ES-I3 (cell line): ENCODE measurements around the gene AFF3.

Source experiments
- H3K36me3 ChIP-seq: 2 replicates; pipeline ENCODE4 v1.6.1; 2013; ENCODE audit warnings: mild to moderate bottlenecking, low read length, control low read depth, moderate library complexity; ENCODE audit not compliant: insufficient read depth
- H3K4me1 ChIP-seq: 2 replicates; pipeline ENCODE4 v1.6.1; 2013; ENCODE audit warnings: mild to moderate bottlenecking, control low read depth, low read length; ENCODE audit not compliant: insufficient read depth
- H3K9ac ChIP-seq: 2 replicates; pipeline ENCODE4 v1.6.1; 2013; ENCODE audit warnings: low read depth, mild to moderate bottlenecking, low read length, moderate library complexity
- H3K9me3 ChIP-seq: 2 replicates; pipeline ENCODE4 v1.6.1; 2013; ENCODE audit warnings: mild to moderate bottlenecking, low read length, moderate library complexity; ENCODE audit not compliant: control insufficient read depth, insufficient read depth

The AFF3 gene

GRCh38 chr2:99821572-99821971 lies 320.8 kb downstream of the AFF3 start:
- Histone ChIP-seq H3K9ac (no peak overlapping the region), H3K9me3 (no peaks in the 10 kb centered on the region), H3K4me1 (peaks cover 7% of the 10 kb centered on the region), H3K36me3 (no peaks in the 10 kb centered on the region)

DNA sequence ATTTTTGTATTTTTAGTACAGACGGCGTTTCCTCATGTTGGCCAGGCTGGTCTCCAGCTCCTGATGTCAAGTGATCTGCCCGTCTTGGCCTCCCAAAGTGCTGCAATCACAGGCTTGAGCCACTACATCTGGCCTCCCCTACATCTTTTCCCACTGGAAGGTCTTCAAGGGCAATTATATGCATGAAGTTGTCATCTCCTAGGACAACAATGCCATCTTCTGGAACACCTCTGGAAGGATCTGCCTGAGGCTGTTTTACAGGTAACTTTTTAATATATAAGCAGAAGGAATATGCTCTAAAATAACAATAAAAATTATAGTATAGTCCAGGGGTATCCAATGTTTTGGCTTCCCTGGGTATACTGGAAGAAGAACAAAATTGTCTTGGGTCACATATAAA lies 321.4 kb downstream of the AFF3 start:
- peaks cover 7% of the 10 kb centered on the region for H3K4me1 ChIP-seq
- no peaks in the 10 kb centered on the region for H3K9me3 ChIP-seq
- H3K9ac ChIP-seq, result no peak overlapping the region
- H3K36me3 ChIP-seq, result no peaks in the 10 kb centered on the region; the same call in 1 of the 2 replicates

GRCh38 chr2:99819766-99820165 lies 322.6 kb downstream of the AFF3 start:
- Histone ChIP-seq H3K9ac (no peak overlapping the region), H3K9me3 (no peaks in the 10 kb centered on the region), H3K36me3 (no peaks in the 10 kb centered on the region; the same call in 1 of the 2 replicates), H3K4me1 (peaks cover 7% of the 10 kb centered on the region)

- Histone ChIP-seq H3K9me3 (no peaks in the 10 kb centered on the region), H3K4me1 (peaks cover 7% of the 10 kb centered on the region), H3K36me3 (no peaks in the 10 kb centered on the region; the same call in 1 of the 2 replicates), H3K9ac (no peak overlapping the region)
These were observed 323.5 kb downstream of the AFF3 start for GRCh38 chr2:99818842-99819241.

DNA sequence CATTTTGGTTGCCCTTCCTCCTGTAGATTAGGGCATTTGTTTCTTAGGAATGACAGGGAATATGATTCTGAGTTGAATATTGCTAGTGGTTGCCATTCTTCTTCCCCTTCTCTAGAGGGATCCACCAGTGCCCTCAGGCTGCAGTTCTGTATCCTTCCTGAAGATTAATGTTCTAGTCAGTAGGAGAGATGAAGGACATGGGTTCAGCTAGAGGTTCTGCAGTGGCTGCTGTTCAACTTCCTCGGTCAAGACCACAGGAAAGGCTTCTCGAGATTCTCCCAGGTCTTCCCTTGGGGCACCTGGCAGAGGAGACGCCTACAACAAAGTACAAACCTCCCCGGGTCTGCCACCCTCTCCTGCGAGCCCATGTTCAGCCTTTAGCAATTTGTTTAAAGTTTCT lies 325.5 kb downstream of the AFF3 start:
- Histone ChIP-seq H3K9me3 (no peaks in the 10 kb centered on the region), H3K4me1 (peaks cover 3% of the 10 kb centered on the region), H3K9ac (no peak overlapping the region), H3K36me3 (no peaks in the 10 kb centered on the region; the same call in 1 of the 2 replicates)

GRCh38 chr2:99812426-99812825 lies 330.0 kb downstream of the AFF3 start:
- H3K4me1 ChIP-seq, result peaks cover 11% of the 10 kb centered on the region; the same call in 1 of the 2 replicates
- H3K36me3 ChIP-seq, result no peaks in the 10 kb centered on the region; the same call in 1 of the 2 replicates
- H3K9ac ChIP-seq, result no peak overlapping the region
- H3K9me3 ChIP-seq, result no peaks in the 10 kb centered on the region

GRCh38 chr2:99811544-99811943 lies 330.8 kb downstream of the AFF3 start:
- Histone ChIP-seq H3K9ac (no peak overlapping the region), H3K9me3 (no peaks in the 10 kb centered on the region), H3K36me3 (no peaks in the 10 kb centered on the region; the same call in 1 of the 2 replicates), H3K4me1 (peaks cover 11% of the 10 kb centered on the region; the same call in 1 of the 2 replicates)

- Histone ChIP-seq H3K36me3 (no peaks in the 10 kb centered on the region), H3K4me1 (peaks cover 11% of the 10 kb centered on the region; the same call in 1 of the 2 replicates), H3K9ac (no peak overlapping the region), H3K9me3 (no peaks in the 10 kb centered on the region)
These were observed 332.2 kb downstream of the AFF3 start for GRCh38 chr2:99810225-99810624.

DNA sequence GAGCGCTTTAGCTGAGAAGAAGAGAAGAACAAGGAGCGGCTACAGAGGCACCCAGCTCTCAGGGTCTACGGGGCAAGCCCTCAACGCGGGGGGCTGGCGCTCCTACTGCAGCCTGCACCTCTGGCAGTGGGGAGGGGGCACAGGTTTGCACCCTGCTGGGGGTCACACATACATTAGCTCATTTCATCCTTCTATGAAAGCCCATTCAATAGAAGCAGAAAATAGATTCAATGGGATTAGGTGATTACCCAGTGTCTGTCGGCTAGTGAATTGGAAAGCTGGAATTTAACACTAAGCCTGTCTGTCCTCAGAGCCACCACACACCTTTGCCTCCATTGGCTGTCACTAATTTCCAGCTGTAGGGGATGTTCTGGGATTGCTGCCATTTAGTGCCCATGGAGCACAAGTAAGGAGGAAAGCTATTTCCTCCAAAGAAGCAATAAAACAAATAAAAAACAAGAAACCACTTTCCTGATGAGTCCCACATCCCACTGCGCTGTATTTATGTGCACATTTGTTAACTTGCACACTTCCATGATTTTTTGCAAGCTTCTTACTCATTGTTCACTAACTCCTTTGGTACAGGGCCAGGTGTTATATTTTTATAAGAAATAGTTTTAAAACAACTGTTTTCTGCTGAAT lies 333.0 kb downstream of the AFF3 start:
- H3K9ac ChIP-seq, result no peak overlapping the region
- H3K9me3 ChIP-seq, result no peaks in the 10 kb centered on the region
- peaks cover 11% of the 10 kb centered on the region; the same call in 1 of the 2 replicates for H3K4me1 ChIP-seq
- H3K36me3 ChIP-seq, result no peaks in the 10 kb centered on the region

- H3K36me3 ChIP-seq, result no peaks in the 10 kb centered on the region
- no peaks in the 10 kb centered on the region for H3K9me3 ChIP-seq
- peaks cover 11% of the 10 kb centered on the region; the same call in 1 of the 2 replicates for H3K4me1 ChIP-seq
- H3K9ac ChIP-seq, result no peak overlapping the region
These were observed 333.8 kb downstream of the AFF3 start for GRCh38 chr2:99808361-99809200.

DNA sequence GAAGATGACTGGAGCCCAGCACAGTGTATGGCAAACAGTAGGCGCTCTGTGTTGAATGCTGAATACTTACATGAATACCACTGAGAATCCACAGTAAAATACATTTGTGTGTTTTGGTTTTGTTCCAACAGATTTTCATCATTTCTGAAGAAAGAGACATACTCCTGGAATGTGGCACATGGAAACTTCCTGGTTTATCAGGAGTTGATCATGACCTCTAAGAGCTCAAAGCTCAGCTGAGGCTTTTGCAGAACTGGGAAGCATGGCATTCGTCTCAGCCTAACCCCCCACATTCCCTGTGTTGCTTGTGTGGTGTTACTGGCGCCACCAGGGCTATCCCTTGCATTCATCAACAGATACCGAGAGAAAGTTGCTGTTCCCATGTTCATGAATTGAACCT lies 335.6 kb downstream of the AFF3 start:
- Histone ChIP-seq H3K4me1 (peaks cover 11% of the 10 kb centered on the region; the same call in 1 of the 2 replicates), H3K9ac (no peak overlapping the region), H3K36me3 (no peaks in the 10 kb centered on the region), H3K9me3 (no peaks in the 10 kb centered on the region)

- no peak overlapping the region for H3K9ac ChIP-seq
- no peaks in the 10 kb centered on the region for H3K36me3 ChIP-seq
- H3K9me3 ChIP-seq, result no peaks in the 10 kb centered on the region
- H3K4me1 ChIP-seq, result peaks cover 11% of the 10 kb centered on the region; the same call in 1 of the 2 replicates
These were observed 336.4 kb downstream of the AFF3 start for GRCh38 chr2:99805930-99806476.

GRCh38 chr2:99803846-99804245 lies 338.5 kb downstream of the AFF3 start:
- Histone ChIP-seq H3K9ac (no peak overlapping the region), H3K36me3 (no peaks in the 10 kb centered on the region), H3K4me1 (peaks cover 6% of the 10 kb centered on the region; the same call in 1 of the 2 replicates), H3K9me3 (no peaks in the 10 kb centered on the region)

DNA sequence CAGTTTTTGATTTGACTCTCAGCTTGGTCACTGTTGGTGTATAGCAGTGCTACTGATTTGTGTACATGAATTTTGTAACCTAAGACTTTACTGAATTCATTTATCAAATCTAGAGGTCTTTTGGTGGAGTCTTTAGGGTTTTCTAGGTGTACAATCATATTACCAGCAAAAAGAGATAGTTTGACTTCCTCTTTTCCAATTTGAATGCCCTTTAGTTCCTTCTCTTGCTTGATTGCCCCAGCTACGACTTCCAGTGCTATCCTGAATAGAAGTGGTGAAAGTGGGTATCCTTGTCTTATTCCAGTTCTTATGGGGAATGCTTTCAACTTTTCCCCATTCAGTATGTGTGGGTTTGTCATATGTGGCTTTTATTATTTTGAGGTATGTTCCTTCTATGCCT lies 339.7 kb downstream of the AFF3 start:
- Histone ChIP-seq H3K4me1 (no peaks in the 10 kb centered on the region), H3K9me3 (peaks cover 6% of the 10 kb centered on the region; the same call in 1 of the 2 replicates), H3K36me3 (no peaks in the 10 kb centered on the region), H3K9ac (no peak overlapping the region)
